ENCODE measurements around the gene ROBO4. TPM values are rescaled to one million over a fixed set of nuclear protein-coding genes. Genes with fewer than 3 reads are reported as not detected.

The ROBO4 gene
- total RNA-seq, 2 experiments from 2014 or later, result not detected

- DNase-seq, result no peak
- intact Hi-C loops (cut with micrococcal nuclease), result loop anchor here (1.0 to 5.0 kb wide), 8 partner anchors 11 to 715 kb away; partner anchors contain the start of genes CCDC15, MSANTD2, STT3A and TMEM218
- Mint-ChIP-seq H3K4me3 (peak overlapping the region; percentile 83), H3K4me1 (ENCODE audit: low read depth) (peaks cover 19% of the 10 kb centered on the region), H3K36me3 (ENCODE audit: low read depth) (no peaks in the 10 kb centered on the region), H3K9me3 (no peaks in the 10 kb centered on the region), H3K27ac (peak overlapping the region; percentile 73), H3K27me3 (ENCODE audit: low read depth) (peaks cover 22% of the 10 kb centered on the region)
- CTCF ChIA-PET, result interaction anchor here (0.6 to 1.6 kb wide), 19 partner anchors 11 to 1059 kb away, joined by 3 to 11 read pairs (median 4); partner anchors contain the start of genes CCDC15, MSANTD2 and ROBO3
Observed at GRCh38 chr11:124876818-124877630, 20.6 kb downstream of the ROBO4 start.

- intact Hi-C loops (cut with micrococcal nuclease), result loop anchor here (1.0 to 5.0 kb wide), 8 partner anchors 10 to 716 kb away; partner anchors contain the start of genes CCDC15, MSANTD2, STT3A and TMEM218
- Mint-ChIP-seq H3K27me3 (ENCODE audit: low read depth) (peaks cover 23% of the 10 kb centered on the region), H3K4me3 (peak overlapping the region; percentile 83), H3K27ac (peak overlapping the region; percentile 73), H3K9me3 (no peaks in the 10 kb centered on the region), H3K4me1 (ENCODE audit: low read depth) (peaks cover 19% of the 10 kb centered on the region), H3K36me3 (ENCODE audit: low read depth) (no peaks in the 10 kb centered on the region)
- CTCF ChIA-PET, result interaction anchor here (0.6 to 1.5 kb wide), 17 partner anchors 10 to 1060 kb away, joined by 3 to 11 read pairs (median 4); partner anchors contain the start of genes CCDC15, MSANTD2 and ROBO3
- peak; percentile 86 for DNase-seq
Observed at GRCh38 chr11:124875943-124876817, 21.5 kb downstream of the ROBO4 start.

GRCh38 chr11:124875401-124875800, 22.3 kb downstream of the ROBO4 start:
- CTCF ChIA-PET, result interaction anchor here (1.3 to 1.5 kb wide), 3 partner anchors 38 to 79 kb away, joined by 8 to 11 read pairs (median 8); partner anchors contain the start of gene CCDC15
- Mint-ChIP-seq H3K27ac (no peak overlapping the region), H3K9me3 (no peaks in the 10 kb centered on the region), H3K4me3 (peak overlapping the region; percentile 83), H3K27me3 (ENCODE audit: low read depth) (peaks cover 28% of the 10 kb centered on the region), H3K4me1 (ENCODE audit: low read depth) (peaks cover 19% of the 10 kb centered on the region), H3K36me3 (ENCODE audit: low read depth) (no peaks in the 10 kb centered on the region)
- intact Hi-C loops (cut with micrococcal nuclease), result loop anchor here (5.0 kb wide), 1 partner anchor 717 kb away; the partner anchor contains the start of gene STT3A
- DNase-seq, result no peak

- CTCF ChIA-PET, result no interaction called here
- Mint-ChIP-seq H3K9me3 (no peaks in the 10 kb centered on the region), H3K27me3 (ENCODE audit: low read depth) (peaks cover 35% of the 10 kb centered on the region), H3K27ac (no peak overlapping the region), H3K4me1 (ENCODE audit: low read depth) (peaks cover 19% of the 10 kb centered on the region), H3K36me3 (ENCODE audit: low read depth) (no peaks in the 10 kb centered on the region), H3K4me3 (peak overlapping the region; percentile 19)
- intact Hi-C loops (cut with micrococcal nuclease), result loop anchor here (5.0 kb wide), 1 partner anchor 718 kb away; the partner anchor contains the start of gene STT3A
- no peak for DNase-seq
Observed at GRCh38 chr11:124874571-124875255, 23.0 kb downstream of the ROBO4 start.

- Mint-ChIP-seq H3K9me3 (no peaks in the 10 kb centered on the region), H3K4me3 (no peak overlapping the region), H3K4me1 (ENCODE audit: low read depth) (peaks cover 20% of the 10 kb centered on the region), H3K27me3 (ENCODE audit: low read depth) (peaks cover 41% of the 10 kb centered on the region), H3K27ac (no peak overlapping the region), H3K36me3 (ENCODE audit: low read depth) (no peaks in the 10 kb centered on the region)
- intact Hi-C loops (cut with micrococcal nuclease), result no loop called here
- CTCF ChIA-PET, result no interaction called here
- DNase-seq, result no peak
Observed at GRCh38 chr11:124873951-124874350, 23.7 kb downstream of the ROBO4 start.

GRCh38 chr11:124872741-124873140, 24.9 kb downstream of the ROBO4 start:
- CTCF ChIA-PET, result no interaction called here
- intact Hi-C loops (cut with micrococcal nuclease), result no loop called here
- no peak overlapping the region for H3K27ac Mint-ChIP-seq
- no peaks in the 10 kb centered on the region for H3K9me3 Mint-ChIP-seq
- H3K27me3 Mint-ChIP-seq (ENCODE audit: low read depth), result peaks cover 53% of the 10 kb centered on the region
- no peak overlapping the region for H3K4me3 Mint-ChIP-seq
- H3K4me1 Mint-ChIP-seq (ENCODE audit: low read depth), result peaks cover 27% of the 10 kb centered on the region
- no peaks in the 10 kb centered on the region for H3K36me3 Mint-ChIP-seq (ENCODE audit: low read depth)
- DNase-seq, result no peak

GRCh38 chr11:124872280-124872679, 25.4 kb downstream of the ROBO4 start:
- Mint-ChIP-seq H3K4me1 (ENCODE audit: low read depth) (peaks cover 25% of the 10 kb centered on the region), H3K36me3 (ENCODE audit: low read depth) (no peaks in the 10 kb centered on the region), H3K27ac (no peak overlapping the region), H3K9me3 (no peaks in the 10 kb centered on the region), H3K4me3 (no peak overlapping the region), H3K27me3 (ENCODE audit: low read depth) (peaks cover 57% of the 10 kb centered on the region)
- intact Hi-C loops (cut with micrococcal nuclease), result no loop called here
- CTCF ChIA-PET, result no interaction called here
- DNase-seq, result no peak

- no peak for DNase-seq
- H3K9me3 Mint-ChIP-seq, result no peaks in the 10 kb centered on the region
- H3K4me3 Mint-ChIP-seq, result no peak overlapping the region
- peaks cover 71% of the 10 kb centered on the region for H3K27me3 Mint-ChIP-seq (ENCODE audit: low read depth)
- H3K36me3 Mint-ChIP-seq (ENCODE audit: low read depth), result no peaks in the 10 kb centered on the region
- peaks cover 33% of the 10 kb centered on the region for H3K4me1 Mint-ChIP-seq (ENCODE audit: low read depth)
- no peak overlapping the region for H3K27ac Mint-ChIP-seq
- intact Hi-C loops (cut with micrococcal nuclease), result no loop called here
- CTCF ChIA-PET, result interaction anchor here (1.0 to 1.5 kb wide), 2 partner anchors 18 to 32 kb away, joined by 3 to 4 read pairs; no protein-coding TSS in a partner anchor
Observed at GRCh38 chr11:124870430-124870829, 27.2 kb downstream of the ROBO4 start.

GRCh38 chr11:124869856-124870387, 27.7 kb downstream of the ROBO4 start:
- Mint-ChIP-seq H3K36me3 (ENCODE audit: low read depth) (no peaks in the 10 kb centered on the region), H3K4me3 (no peak overlapping the region), H3K4me1 (ENCODE audit: low read depth) (peaks cover 32% of the 10 kb centered on the region), H3K27ac (no peak overlapping the region), H3K27me3 (ENCODE audit: low read depth) (peaks cover 73% of the 10 kb centered on the region), H3K9me3 (no peaks in the 10 kb centered on the region)
- intact Hi-C loops (cut with micrococcal nuclease), result loop anchor here (10.0 kb wide), 1 partner anchor 455 kb away; no protein-coding TSS in a partner anchor
- CTCF ChIA-PET, result interaction anchor here (0.9 to 1.5 kb wide), 2 partner anchors 32 to 123 kb away, joined by 4 read pairs; no protein-coding TSS in a partner anchor
- no peak for DNase-seq

GRCh38 chr11:124869331-124869730, 28.3 kb downstream of the ROBO4 start:
- H3K4me3 Mint-ChIP-seq, result peak overlapping the region; percentile 28
- no peaks in the 10 kb centered on the region for H3K36me3 Mint-ChIP-seq (ENCODE audit: low read depth)
- H3K4me1 Mint-ChIP-seq (ENCODE audit: low read depth), result peaks cover 32% of the 10 kb centered on the region
- H3K27ac Mint-ChIP-seq, result no peak overlapping the region
- CTCF ChIA-PET, result interaction anchor here (0.9 to 1.5 kb wide), 2 partner anchors 31 to 123 kb away, joined by 4 read pairs; no protein-coding TSS in a partner anchor
- DNase-seq, result no peak
- H3K9me3 Mint-ChIP-seq, result no peaks in the 10 kb centered on the region
- H3K27me3 Mint-ChIP-seq (ENCODE audit: low read depth), result peaks cover 76% of the 10 kb centered on the region
- intact Hi-C loops (cut with micrococcal nuclease), result loop anchor here (10.0 kb wide), 1 partner anchor 455 kb away; no protein-coding TSS in a partner anchor

Measured in activated naive CD4-positive, alpha-beta T cell treated with anti-CD3 and anti-CD28 coated beads for 36 hours (primary cell).